K562 (cell line): ENCODE data around the gene CYFIP2. TPM values are rescaled to one million over a fixed set of nuclear protein-coding genes. Genes with fewer than 3 reads are reported as not detected.

ENCODE experiments used
- BACH1 ChIP-seq: fragments of 200-800 bp; sonication (Bioruptor generic); IDR thresholded peaks from 2 replicates; pipeline ENCODE4 v1.6.1; 2016; ENCODE audit warnings: missing genetic modification characterization, missing compliant biosample characterization
- BCL6 ChIP-seq: fragments of 250-450 bp; sonication (Bioruptor Pico); IDR thresholded peaks from 2 replicates; pipeline ENCODE4 v1.4.0; 2020
- CHD1 ChIP-seq: fragments of 200-600 bp; sonication (generic); IDR thresholded peaks from one replicate; pipeline ENCODE4 v1.6.1; 2012; ENCODE audit warnings: mild to moderate bottlenecking, moderate library complexity, low read length, inconsistent platforms
- CXXC5 ChIP-seq: fragments of 250-450 bp; sonication (Bioruptor Pico); IDR thresholded peaks from 2 replicates; pipeline ENCODE4 v1.8.0; 2022; ENCODE audit warnings: inconsistent platforms, mild to moderate bottlenecking, moderate library complexity
- DDX20 ChIP-seq: fragments of 450-650 bp; IDR thresholded peaks from 2 replicates; pipeline ENCODE4 v1.6.1; 2016; ENCODE audit warnings: missing genetic modification characterization, low read depth, mild to moderate bottlenecking, missing compliant biosample characterization, moderate library complexity
- DMBX1 ChIP-seq: fragments of 250-450 bp; sonication (Bioruptor Pico); IDR thresholded peaks from 2 replicates; pipeline ENCODE4 v1.8.0; 2022; ENCODE audit warnings: inconsistent platforms, mild to moderate bottlenecking, moderate library complexity, borderline replicate concordance
- L3MBTL2 ChIP-seq: fragments of 450-650 bp; IDR thresholded peaks from 2 replicates; pipeline ENCODE4 v1.6.1; 2016; ENCODE audit warnings: mild to moderate bottlenecking, moderate library complexity
- NR4A1 ChIP-seq, 2 experiments: fragments of 250-450 bp in 1 of 2; fragments of 450-650 bp in 1 of 2; sonication (Bioruptor Pico) in 1 of 2; IDR thresholded peaks; 2 replicates each; pipeline versions ENCODE4 v1.4.0 to v1.6.1; 2016 to 2020; ENCODE audit warnings: mild to moderate bottlenecking in 2 of 2, missing compliant biosample characterization in 1 of 2, missing genetic modification characterization in 1 of 2, moderate library complexity in 1 of 2
- RHOXF2B ChIP-seq: fragments of 250-450 bp; sonication (Bioruptor Pico); conservative IDR thresholded peaks from 2 replicates; pipeline ENCODE4 v1.5.1; 2021
- SMAD4 ChIP-seq: fragments of 250-450 bp; sonication (Bioruptor Pico); conservative IDR thresholded peaks from 2 replicates; pipeline ENCODE4 v1.8.0; 2021; ENCODE audit warnings: inconsistent platforms, mild to moderate bottlenecking, moderate library complexity
- TCFL5 ChIP-seq: fragments of 250-450 bp; sonication (Bioruptor Pico); conservative IDR thresholded peaks from 2 replicates; pipeline ENCODE4 v1.6.1; 2021; ENCODE audit warnings: mild to moderate bottlenecking, moderate library complexity, matching md5 sums
- ZC3H8 ChIP-seq: fragments of 450-650 bp; IDR thresholded peaks from 2 replicates; pipeline ENCODE4 v1.6.1; 2017
- ZNF324 ChIP-seq: fragments of 250-450 bp; sonication (Bioruptor Pico); IDR thresholded peaks from 2 replicates; pipeline ENCODE4 v1.4.0; 2020; ENCODE audit warnings: mild to moderate bottlenecking
- ZNF41 ChIP-seq: fragments of 250-450 bp; sonication (Bioruptor Pico); conservative IDR thresholded peaks from 2 replicates; pipeline ENCODE4 v1.4.0; 2020; ENCODE audit warnings: mild to moderate bottlenecking
- ZNF766 ChIP-seq: fragments of 200-800 bp; sonication (Bioruptor generic); conservative IDR thresholded peaks from 2 replicates; pipeline ENCODE4 v1.6.1; 2016; ENCODE audit warnings: missing genetic modification characterization, missing compliant biosample characterization
- polyA plus RNA-seq, 8 experiments: library from polyadenylated mRNA; depleted of rRNA in 4 of 8; stranded (reverse) in 5 of 8; unstranded in 3 of 8; fragments of >200 nt; fragmentation: Nextera tagmentation in 2 of 8; fragmentation: Illumina TruSeq in 1 of 8; extraction: Ambion mirVana in 2 of 8; extraction: Trizol in 1 of 8; gene quantifications; 2 replicates each; pipeline versions ENCODE4 v1.2.1 to v1.2.3, GENCODE V29; 2011 to 2014; ENCODE audit warnings: inconsistent platforms in 1 of 8, missing spikeins in 1 of 8
- total RNA-seq, 7 experiments: library from RNA; depleted of rRNA in 6 of 7; stranded (reverse); fragments of >200 nt in 6 of 7; fragmentation: Illumina TruSeq in 2 of 7; extraction: Trizol in 2 of 7; gene quantifications; 2 replicates each; pipeline versions ENCODE4 v1.2.1 to v1.2.3, GENCODE V29; 2011 to 2021; ENCODE audit warnings: low replicate concordance in 1 of 7
- TF ChIP-seq, protein P1 (sequence below): fragments of 250-450 bp; sonication (Bioruptor Pico); IDR thresholded peaks from 2 replicates; pipeline ENCODE4 v1.8.0; 2022; ENCODE audit warnings: moderate library complexity, mild to moderate bottlenecking, inconsistent platforms
- TF ChIP-seq, protein P2 (sequence below): fragments of 250-450 bp; sonication (Bioruptor Pico); IDR thresholded peaks from 2 replicates; pipeline ENCODE4 v1.5.0; 2021
- TF ChIP-seq, protein P3 (sequence below): fragments of 250-450 bp; sonication (Bioruptor Pico); IDR thresholded peaks from 2 replicates; pipeline ENCODE4 v1.8.0; 2021; ENCODE audit warnings: borderline replicate concordance, mild to moderate bottlenecking, moderate library complexity; ENCODE audit not compliant: poor library complexity, severe bottlenecking
- TF ChIP-seq, protein P4 (sequence below): fragments of 250-450 bp; sonication (Bioruptor Pico); IDR thresholded peaks from 2 replicates; pipeline ENCODE4 v1.6.1; 2021; ENCODE audit warnings: mild to moderate bottlenecking
- TF ChIP-seq, protein P5 (sequence below): fragments of 250-450 bp; sonication (Bioruptor Pico); IDR thresholded peaks from 2 replicates; pipeline ENCODE4 v1.5.0; 2020; ENCODE audit warnings: mild to moderate bottlenecking
- TF ChIP-seq, protein P6 (sequence below): fragments of 450-650 bp; conservative IDR thresholded peaks from 2 replicates; pipeline ENCODE4 v1.6.1; 2016; ENCODE audit warnings: missing genetic modification characterization, low read depth, mild to moderate bottlenecking, control low read depth, missing compliant biosample characterization
- TF ChIP-seq, protein P7 (sequence below): sonication (generic); formaldehyde crosslinking; IDR thresholded peaks from 2 replicates; pipeline ENCODE4 v1.5.0; 2020; ENCODE audit warnings: missing genetic modification reagents

CYFIP2 gene
- total and polyA plus RNA-seq, 9 of the 15 experiments (the other 6 are each of a cell fraction or from before 2014, with no cell fraction given), result 0.76 to 2.9 (median 1.4) TPM; not detected in 1

DNA sequence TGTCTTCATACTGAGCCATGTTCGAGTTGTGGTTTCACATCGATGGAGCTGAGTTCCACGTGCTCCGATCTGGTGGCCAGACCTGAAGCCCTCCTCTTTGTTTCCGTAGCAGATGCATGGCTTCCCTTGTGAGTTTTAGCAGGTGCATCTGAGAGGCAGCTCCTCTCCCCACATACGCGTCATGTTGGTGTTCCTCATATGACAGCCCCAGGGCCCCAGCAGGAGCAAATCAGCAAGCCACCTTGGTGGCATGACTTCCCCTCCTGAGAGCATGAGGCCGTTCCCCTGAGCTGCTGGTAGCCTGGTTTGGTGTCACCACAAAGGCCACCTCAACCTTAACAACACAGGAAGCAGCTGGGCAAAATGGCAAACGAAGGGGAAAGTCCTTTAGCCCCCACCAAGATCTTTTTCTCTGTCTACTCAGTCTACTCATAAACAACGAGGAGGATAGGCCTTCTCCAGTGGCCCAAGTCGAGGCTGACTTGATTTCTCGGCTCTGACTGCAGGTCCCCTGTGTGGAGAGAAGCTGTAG, 5.9 kb downstream of the CYFIP2 start (continued):
- TF ChIP-seq TCFL5 (CRISPR knock-in tag) (0 out of 2 replicates have a peak, but pooled peaks have one; percentile 13), BACH1 (tag) (peak; percentile 28; the same call in 1 of the 2 replicates), CHD1 (no peak), ZNF324 (CRISPR knock-in tag) (peak; percentile 15; the same call in 1 of the 2 replicates), DMBX1 (CRISPR knock-in tag) (peak; percentile 83; the same call in 1 of the 2 replicates), ZNF41 (CRISPR knock-in tag) (peak; percentile 11; the same call in 1 of the 2 replicates), L3MBTL2 (peak; percentile 76; the same call in 1 of the 2 replicates), BCL6 (CRISPR knock-in tag) (0 out of 2 replicates have a peak, but pooled peaks have one; percentile 70), CXXC5 (CRISPR knock-in tag) (no peak; the same call in 1 of the 2 replicates), SMAD4 (CRISPR knock-in tag) (peak; percentile 63), DDX20 (0 out of 2 replicates have a peak, but pooled peaks have one; percentile 14), ZC3H8 (no peak), RHOXF2B (0 out of 2 replicates have a peak, but pooled peaks have one; percentile 66), NR4A1 (CRISPR knock-in tag; IDR thresholded peaks at IDR 0.05) (no peak), NR4A1 (tag; IDR thresholded peaks at IDR 0.05) (peak; percentile 83), ZNF766 (CRISPR knock-in tag) (peak; percentile 69; the same call in 1 of the 2 replicates)
- TF ChIP-seq, protein P1, sequence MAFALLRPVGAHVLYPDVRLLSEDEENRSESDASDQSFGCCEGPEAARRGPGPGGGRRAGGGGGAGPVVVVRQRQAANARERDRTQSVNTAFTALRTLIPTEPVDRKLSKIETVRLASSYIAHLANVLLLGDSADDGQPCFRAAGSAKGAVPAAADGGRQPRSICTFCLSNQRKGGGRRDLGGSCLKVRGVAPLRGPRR, result no peak
- TF ChIP-seq, protein P2, sequence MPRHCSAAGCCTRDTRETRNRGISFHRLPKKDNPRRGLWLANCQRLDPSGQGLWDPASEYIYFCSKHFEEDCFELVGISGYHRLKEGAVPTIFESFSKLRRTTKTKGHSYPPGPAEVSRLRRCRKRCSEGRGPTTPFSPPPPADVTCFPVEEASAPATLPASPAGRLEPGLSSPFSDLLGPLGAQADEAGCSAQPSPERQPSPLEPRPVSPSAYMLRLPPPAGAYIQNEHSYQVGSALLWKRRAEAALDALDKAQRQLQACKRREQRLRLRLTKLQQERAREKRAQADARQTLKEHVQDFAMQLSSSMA (CRISPR knock-in tag), result no peak
- TF ChIP-seq, protein P3, sequence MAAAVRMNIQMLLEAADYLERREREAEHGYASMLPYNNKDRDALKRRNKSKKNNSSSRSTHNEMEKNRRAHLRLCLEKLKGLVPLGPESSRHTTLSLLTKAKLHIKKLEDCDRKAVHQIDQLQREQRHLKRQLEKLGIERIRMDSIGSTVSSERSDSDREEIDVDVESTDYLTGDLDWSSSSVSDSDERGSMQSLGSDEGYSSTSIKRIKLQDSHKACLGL (CRISPR knock-in tag), result no peak
- TF ChIP-seq, protein P4, sequence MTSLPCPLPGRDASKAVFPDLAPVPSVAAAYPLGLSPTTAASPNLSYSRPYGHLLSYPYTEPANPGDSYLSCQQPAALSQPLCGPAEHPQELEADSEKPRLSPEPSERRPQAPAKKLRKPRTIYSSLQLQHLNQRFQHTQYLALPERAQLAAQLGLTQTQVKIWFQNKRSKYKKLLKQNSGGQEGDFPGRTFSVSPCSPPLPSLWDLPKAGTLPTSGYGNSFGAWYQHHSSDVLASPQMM, result no peak
- TF ChIP-seq, protein P5, sequence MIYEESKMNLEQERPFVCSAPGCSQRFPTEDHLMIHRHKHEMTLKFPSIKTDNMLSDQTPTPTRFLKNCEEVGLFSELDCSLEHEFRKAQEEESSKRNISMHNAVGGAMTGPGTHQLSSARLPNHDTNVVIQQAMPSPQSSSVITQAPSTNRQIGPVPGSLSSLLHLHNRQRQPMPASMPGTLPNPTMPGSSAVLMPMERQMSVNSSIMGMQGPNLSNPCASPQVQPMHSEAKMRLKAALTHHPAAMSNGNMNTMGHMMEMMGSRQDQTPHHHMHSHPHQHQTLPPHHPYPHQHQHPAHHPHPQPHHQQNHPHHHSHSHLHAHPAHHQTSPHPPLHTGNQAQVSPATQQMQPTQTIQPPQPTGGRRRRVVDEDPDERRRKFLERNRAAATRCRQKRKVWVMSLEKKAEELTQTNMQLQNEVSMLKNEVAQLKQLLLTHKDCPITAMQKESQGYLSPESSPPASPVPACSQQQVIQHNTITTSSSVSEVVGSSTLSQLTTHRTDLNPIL (CRISPR knock-in tag), result peak; percentile 69; the same call in 1 of the 2 replicates
- TF ChIP-seq, protein P6, sequence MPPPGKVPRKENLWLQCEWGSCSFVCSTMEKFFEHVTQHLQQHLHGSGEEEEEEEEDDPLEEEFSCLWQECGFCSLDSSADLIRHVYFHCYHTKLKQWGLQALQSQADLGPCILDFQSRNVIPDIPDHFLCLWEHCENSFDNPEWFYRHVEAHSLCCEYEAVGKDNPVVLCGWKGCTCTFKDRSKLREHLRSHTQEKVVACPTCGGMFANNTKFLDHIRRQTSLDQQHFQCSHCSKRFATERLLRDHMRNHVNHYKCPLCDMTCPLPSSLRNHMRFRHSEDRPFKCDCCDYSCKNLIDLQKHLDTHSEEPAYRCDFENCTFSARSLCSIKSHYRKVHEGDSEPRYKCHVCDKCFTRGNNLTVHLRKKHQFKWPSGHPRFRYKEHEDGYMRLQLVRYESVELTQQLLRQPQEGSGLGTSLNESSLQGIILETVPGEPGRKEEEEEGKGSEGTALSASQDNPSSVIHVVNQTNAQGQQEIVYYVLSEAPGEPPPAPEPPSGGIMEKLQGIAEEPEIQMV, result 0 out of 2 replicates have a peak, but pooled peaks have one; percentile 4
- TF ChIP-seq, protein P7, sequence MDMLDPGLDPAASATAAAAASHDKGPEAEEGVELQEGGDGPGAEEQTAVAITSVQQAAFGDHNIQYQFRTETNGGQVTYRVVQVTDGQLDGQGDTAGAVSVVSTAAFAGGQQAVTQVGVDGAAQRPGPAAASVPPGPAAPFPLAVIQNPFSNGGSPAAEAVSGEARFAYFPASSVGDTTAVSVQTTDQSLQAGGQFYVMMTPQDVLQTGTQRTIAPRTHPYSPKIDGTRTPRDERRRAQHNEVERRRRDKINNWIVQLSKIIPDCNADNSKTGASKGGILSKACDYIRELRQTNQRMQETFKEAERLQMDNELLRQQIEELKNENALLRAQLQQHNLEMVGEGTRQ, result no peak
